A673 (cell line): ENCODE results near the gene RAB17. TPM values are rescaled to one million over a fixed set of nuclear protein-coding genes. Genes with fewer than 3 reads are reported as not detected.

Experiments used
- BruUV-seq: library from RNA; stranded (reverse); fragments of 400-500 nt; replicated peaks from 2 replicates; lab custom pipeline; 2021; lab: Mats Ljungman, UMichigan
- CTCF ChIA-PET: fragments of 300-600 bp; sonication (Branson Sonifier 250); formaldehyde crosslinking; loops from one replicate; lab custom pipeline; 2022; ENCODE audit warnings: antibody characterized with exemption; lab: Charles Lee
- POLR2A ChIA-PET: fragments of 300-600 bp; sonication (Branson Sonifier 250); formaldehyde crosslinking; loops from one replicate; lab custom pipeline; 2022; ENCODE audit warnings: antibody characterized with exemption; ENCODE audit not compliant: low non-redundant PET; lab: Charles Lee
- DNase-seq: peaks from one replicate; pipeline ENCODE4 v3.0.0-alpha.2; 2015; ENCODE audit warnings: low spot score
- H3K27ac ChIP-seq: fragments of 200-600 bp; sonication (generic); 2 replicates; pipeline ENCODE4 v1.5.1; 2016; ENCODE audit warnings: mixed run types, low read depth, mild to moderate bottlenecking, mixed read lengths, antibody characterized with exemption, low read length; ENCODE audit not compliant: poor library complexity, severe bottlenecking
- H3K27me3 ChIP-seq: fragments of 200-600 bp; sonication (generic); replicated peaks from 2 replicates; pipeline ENCODE4 v1.6.1; 2017; ENCODE audit warnings: mixed run types, low read depth, mild to moderate bottlenecking, mixed read lengths, antibody characterized with exemption, low read length; ENCODE audit not compliant: insufficient read depth, poor library complexity
- H3K36me3 ChIP-seq: fragments of 200-600 bp; sonication (generic); 2 replicates; pipeline ENCODE4 v1.6.1; 2016; ENCODE audit warnings: mixed run types, mild to moderate bottlenecking, mixed read lengths, antibody characterized with exemption, low read length; ENCODE audit not compliant: insufficient read depth, poor library complexity, severe bottlenecking
- H3K4me1 ChIP-seq: fragments of 200-600 bp; sonication (generic); 2 replicates; pipeline ENCODE4 v1.6.1; 2017; ENCODE audit warnings: mixed run types, mild to moderate bottlenecking, mixed read lengths, antibody characterized with exemption, low read length; ENCODE audit not compliant: insufficient read depth, poor library complexity, severe bottlenecking
- H3K4me3 ChIP-seq: fragments of 200-600 bp; sonication (generic); 2 replicates; pipeline ENCODE4 v1.5.1; 2016; ENCODE audit warnings: low read depth, mixed run types, mild to moderate bottlenecking, mixed read lengths, low read length; ENCODE audit not compliant: poor library complexity, severe bottlenecking
- H3K9me3 ChIP-seq: fragments of 200-600 bp; sonication (generic); 2 replicates; pipeline ENCODE4 v1.6.1; 2016; ENCODE audit warnings: mixed run types, low read depth, mild to moderate bottlenecking, mixed read lengths, antibody characterized with exemption, low read length; ENCODE audit not compliant: poor library complexity, severe bottlenecking
- EZH2 ChIP-seq: fragments of 200-600 bp; sonication (generic); IDR thresholded peaks from 2 replicates; pipeline ENCODE4 v1.6.1; 2017; ENCODE audit warnings: borderline replicate concordance, low read depth, mild to moderate bottlenecking, mixed read lengths, antibody characterized with exemption, low read length; ENCODE audit not compliant: poor library complexity, severe bottlenecking
- intact Hi-C: fragments of 100-400 bp; cut with micrococcal nuclease; formaldehyde crosslinking; loops from one replicate; pipeline ENCODE4 v1.10.0; 2022; ENCODE audit not compliant: unreplicated experiment
- total RNA-seq: library from RNA; stranded (reverse); gene quantifications from 2 replicates; pipeline ENCODE4 v1.2.3, GENCODE V29; 2021
- TF ChIP-seq, protein P1 (sequence below): fragments of 300-800, 200-600 bp; sonication (generic); conservative IDR thresholded peaks from 2 replicates; pipeline ENCODE4 v1.5.1; 2017; ENCODE audit warnings: low read depth, mild to moderate bottlenecking, antibody characterized with exemption, low read length, moderate library complexity, mixed read lengths

RAB17 gene
- total RNA-seq, 1 experiment from 2014 or later = 0.62 TPM

DNA sequence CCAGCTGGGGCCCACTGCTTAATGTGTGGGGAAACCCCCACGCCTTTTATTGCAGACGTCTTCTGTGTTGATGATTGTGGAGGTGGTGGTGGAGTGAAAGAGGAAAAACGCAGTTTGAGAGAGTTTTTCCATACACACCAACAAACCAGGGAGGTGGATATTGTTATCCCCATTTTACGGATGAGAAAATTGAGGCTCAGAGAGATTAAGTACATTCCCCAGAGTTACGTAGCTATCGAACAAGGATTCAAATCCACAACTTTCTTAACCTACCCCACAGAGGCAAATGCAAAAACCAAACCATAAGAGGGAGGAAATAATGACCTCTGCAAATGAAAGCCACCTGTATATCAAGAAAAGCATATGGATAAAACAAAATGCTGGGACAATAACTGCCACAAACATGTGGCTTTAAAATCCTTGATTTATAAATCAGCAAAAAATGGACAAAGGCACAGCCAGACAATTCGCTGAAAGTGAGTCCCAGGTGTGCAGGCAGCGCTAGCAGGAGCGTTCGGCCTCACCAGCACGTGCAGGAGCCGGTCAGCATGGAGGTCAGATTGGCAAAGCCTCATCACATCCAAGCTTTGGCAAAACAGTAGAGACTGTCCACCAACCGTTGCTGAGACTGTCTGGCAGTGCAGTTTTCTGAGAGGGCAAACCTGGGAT is 12.6 kb upstream of the RAB17 start:
- BruUV-seq = no TSS peak
- TF ChIP-seq, protein P1, sequence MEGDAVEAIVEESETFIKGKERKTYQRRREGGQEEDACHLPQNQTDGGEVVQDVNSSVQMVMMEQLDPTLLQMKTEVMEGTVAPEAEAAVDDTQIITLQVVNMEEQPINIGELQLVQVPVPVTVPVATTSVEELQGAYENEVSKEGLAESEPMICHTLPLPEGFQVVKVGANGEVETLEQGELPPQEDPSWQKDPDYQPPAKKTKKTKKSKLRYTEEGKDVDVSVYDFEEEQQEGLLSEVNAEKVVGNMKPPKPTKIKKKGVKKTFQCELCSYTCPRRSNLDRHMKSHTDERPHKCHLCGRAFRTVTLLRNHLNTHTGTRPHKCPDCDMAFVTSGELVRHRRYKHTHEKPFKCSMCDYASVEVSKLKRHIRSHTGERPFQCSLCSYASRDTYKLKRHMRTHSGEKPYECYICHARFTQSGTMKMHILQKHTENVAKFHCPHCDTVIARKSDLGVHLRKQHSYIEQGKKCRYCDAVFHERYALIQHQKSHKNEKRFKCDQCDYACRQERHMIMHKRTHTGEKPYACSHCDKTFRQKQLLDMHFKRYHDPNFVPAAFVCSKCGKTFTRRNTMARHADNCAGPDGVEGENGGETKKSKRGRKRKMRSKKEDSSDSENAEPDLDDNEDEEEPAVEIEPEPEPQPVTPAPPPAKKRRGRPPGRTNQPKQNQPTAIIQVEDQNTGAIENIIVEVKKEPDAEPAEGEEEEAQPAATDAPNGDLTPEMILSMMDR = no peak
- no peak for TF ChIP-seq EZH2
- no peak for DNase-seq
- peak overlapping the region; percentile 50 for H3K27ac ChIP-seq
- no peaks in the 10 kb centered on the region for H3K27me3 ChIP-seq
- ChIA-PET POLR2A (no interaction called here), CTCF (interaction anchor here (0.6 kb wide), 1 partner anchor 412 kb away, joined by 3 read pairs; no protein-coding TSS in a partner anchor)
- H3K4me3 ChIP-seq = no peak overlapping the region
- H3K9me3 ChIP-seq = no peaks in the 10 kb centered on the region
- intact Hi-C loops = no loop called here
- H3K36me3 ChIP-seq = no peaks in the 10 kb centered on the region
- H3K4me1 ChIP-seq = peaks cover 22% of the 10 kb centered on the region

DNA sequence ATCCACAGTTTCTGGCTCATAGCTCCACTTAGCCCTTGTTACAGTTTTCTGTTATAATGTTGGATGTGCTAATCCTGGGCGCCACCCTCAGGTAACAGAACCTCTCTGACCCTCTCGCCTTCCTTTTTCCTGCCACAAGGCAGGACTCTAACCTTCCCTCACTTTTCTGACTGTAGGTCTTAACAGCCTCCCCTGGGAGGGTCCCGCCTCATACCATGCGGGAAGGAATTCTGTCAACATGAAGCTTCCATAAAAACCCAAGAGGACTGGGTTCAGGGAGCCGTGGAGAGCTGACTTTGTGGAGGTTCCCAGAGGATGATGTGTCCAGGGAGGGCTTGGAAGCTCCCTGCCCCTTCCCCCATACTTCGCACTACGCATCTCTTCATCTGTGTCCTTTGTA is 11.9 kb upstream of the RAB17 start:
- intact Hi-C loops = no loop called here
- Histone ChIP-seq H3K4me1 (peaks cover 22% of the 10 kb centered on the region), H3K36me3 (no peaks in the 10 kb centered on the region), H3K9me3 (no peaks in the 10 kb centered on the region), H3K27ac (peak overlapping the region; percentile 50), H3K27me3 (no peaks in the 10 kb centered on the region), H3K4me3 (no peak overlapping the region)
- no peak for DNase-seq
- TF ChIP-seq EZH2 = no peak
- TF ChIP-seq, protein P1 = no peak
- no TSS peak for BruUV-seq
- ChIA-PET CTCF (no interaction called here), POLR2A (no interaction called here)

DNA sequence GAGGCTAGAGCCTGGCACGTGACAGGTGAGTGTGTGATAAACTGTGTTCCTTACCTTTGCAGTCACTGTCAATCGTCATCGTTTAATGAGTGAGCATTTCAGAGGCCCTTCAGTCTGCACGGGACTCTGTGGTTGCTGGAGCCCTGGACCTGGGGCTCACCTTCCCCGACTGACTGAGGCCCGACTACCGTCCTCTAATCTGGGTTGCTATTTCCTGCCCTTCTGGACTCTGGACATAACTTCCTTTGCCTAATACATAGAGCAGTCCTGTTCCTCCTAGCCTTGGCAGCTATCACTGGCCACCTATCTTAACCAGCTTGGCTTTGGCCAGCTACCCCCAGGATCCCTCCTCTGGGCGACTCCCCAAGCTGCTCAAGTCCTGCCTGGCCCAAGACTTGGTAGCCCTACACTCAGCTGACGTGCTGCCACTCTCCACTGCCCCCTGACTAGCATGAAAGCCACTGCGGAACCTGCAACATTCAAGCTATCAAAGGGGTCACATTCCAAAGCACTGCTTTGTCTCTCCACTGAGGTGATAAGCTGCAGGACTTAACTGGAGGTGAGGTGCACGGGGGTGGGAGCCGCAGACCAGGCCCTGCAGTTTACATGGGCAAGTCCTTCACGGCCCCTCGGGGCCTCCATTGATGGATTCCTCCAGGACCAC is 11.1 kb upstream of the RAB17 start:
- H3K4me3 ChIP-seq = no peak overlapping the region
- no peak for TF ChIP-seq EZH2
- TF ChIP-seq, protein P1 = no peak
- intact Hi-C loops = no loop called here
- no peak overlapping the region for H3K27ac ChIP-seq
- H3K36me3 ChIP-seq = no peaks in the 10 kb centered on the region
- no peaks in the 10 kb centered on the region for H3K27me3 ChIP-seq
- POLR2A ChIA-PET = no interaction called here
- CTCF ChIA-PET = no interaction called here
- no TSS peak for BruUV-seq
- H3K9me3 ChIP-seq = no peaks in the 10 kb centered on the region
- DNase-seq = no peak
- peaks cover 22% of the 10 kb centered on the region for H3K4me1 ChIP-seq
